Activated CD4-positive, alpha-beta T cell treated with anti-CD3 and anti-CD28 coated beads, Interleukin-2, amount 50 U/mL, for 48 hours (primary cell): ENCODE results near the gene PIMREG.

Source experiments
- DNase-seq, 2 experiments: peaks; one replicate each; pipeline ENCODE4 v3.0.0-alpha.2; 2020

Gene PIMREG, protein sequence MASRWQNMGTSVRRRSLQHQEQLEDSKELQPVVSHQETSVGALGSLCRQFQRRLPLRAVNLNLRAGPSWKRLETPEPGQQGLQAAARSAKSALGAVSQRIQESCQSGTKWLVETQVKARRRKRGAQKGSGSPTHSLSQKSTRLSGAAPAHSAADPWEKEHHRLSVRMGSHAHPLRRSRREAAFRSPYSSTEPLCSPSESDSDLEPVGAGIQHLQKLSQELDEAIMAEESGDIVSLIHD

DNA sequence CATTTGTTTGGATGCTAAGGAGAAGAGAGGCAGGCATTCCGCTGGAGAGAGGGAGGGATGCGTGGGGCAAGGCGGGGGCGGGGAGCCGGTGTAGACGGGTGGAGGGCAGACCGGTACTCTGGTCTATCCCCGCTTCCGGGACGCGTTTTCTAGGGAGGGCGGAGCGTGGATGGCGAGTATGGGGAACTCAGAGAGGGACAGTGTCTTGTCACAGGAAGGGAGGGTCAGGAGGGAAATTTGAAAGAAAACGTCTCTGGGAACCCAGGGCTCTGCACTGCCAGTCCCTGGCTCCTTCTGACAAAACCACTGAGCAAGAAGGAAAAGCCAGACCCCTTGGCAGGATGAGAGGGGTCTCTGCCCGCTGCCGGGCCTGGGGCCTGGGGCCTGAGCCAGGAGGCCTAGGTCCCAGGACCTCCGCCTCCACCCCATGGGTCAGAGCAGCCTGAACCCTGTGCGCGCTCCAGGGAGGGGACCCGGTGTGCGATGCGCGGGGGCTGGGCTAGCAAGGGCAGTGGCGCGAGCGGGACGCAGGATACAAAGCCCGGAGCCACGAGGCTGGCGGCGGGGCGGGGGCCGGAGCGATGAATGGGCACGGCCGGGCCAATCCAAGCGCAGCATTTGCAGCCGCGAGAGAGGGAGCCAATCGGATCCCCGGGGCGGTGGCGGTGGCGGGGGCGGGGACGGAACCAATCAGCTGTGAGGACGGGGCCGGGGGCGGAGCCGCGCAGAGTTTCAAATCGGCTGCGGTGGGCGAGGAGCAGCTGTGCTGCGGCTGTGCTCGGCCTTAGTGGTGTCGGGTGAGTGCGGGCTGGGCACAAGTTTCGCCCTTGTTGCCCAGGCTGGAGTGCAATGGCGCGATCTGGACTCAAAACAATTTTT, at the start of gene PIMREG:
Gene PIMREG, plus strand, starts transcription at position 764 of the 879 bp plus-strand sequence. CDS start 656 bp downstream, outside the sequence.
- peak; percentile 96 to 97 for DNase-seq

- DNase-seq = no peak
These were observed 45.3 kb upstream of the PIMREG start for GRCh38 chr17:6398955-6399354.

- no peak for DNase-seq
These were observed 42.0 kb upstream of the PIMREG start for GRCh38 chr17:6402258-6402657.

- no peak for DNase-seq
These were observed 36.0 kb upstream of the PIMREG start for GRCh38 chr17:6408276-6408675.

DNA sequence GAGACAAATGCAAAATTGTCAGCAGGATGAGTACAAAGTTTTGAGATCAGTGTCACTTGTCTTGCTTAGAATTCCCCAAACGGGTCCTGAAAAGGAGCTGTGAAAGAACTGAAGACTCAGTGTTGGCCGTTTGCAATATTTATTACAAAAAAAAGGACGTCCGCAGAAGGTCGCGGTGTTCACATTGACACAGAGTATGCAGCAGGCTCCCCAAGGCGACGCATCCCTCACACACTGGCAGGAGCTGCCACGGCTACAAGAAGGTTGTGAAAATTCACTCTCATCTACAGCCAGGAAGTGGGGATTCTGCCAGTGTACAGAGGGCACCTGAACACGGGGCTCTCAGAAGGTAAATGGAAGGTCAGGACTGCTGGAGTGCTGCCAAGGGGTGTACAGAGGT, 35.5 kb upstream of the PIMREG start:
- no peak for DNase-seq

DNA sequence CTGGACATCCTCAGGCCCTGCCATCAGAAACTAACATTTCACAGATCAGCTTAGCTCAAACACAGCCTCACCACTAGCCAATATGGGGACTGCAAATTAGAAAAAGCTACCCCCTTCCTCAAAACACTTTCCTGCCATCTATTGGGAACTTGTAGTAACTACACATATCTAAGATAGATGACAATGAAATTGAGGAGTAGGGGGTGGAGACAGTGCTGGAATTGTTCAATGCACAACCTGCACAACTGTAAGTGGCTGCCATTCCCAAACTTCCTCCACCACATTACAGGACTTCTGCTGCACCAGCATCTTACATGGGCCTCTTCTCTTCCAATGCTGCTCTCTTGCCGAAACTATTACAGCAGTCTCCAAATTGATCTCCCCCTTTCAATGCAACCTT, 31.2 kb upstream of the PIMREG start:
- no peak for DNase-seq

- no peak for DNase-seq
These were observed 28.6 kb upstream of the PIMREG start for GRCh38 chr17:6415616-6416015.

DNA sequence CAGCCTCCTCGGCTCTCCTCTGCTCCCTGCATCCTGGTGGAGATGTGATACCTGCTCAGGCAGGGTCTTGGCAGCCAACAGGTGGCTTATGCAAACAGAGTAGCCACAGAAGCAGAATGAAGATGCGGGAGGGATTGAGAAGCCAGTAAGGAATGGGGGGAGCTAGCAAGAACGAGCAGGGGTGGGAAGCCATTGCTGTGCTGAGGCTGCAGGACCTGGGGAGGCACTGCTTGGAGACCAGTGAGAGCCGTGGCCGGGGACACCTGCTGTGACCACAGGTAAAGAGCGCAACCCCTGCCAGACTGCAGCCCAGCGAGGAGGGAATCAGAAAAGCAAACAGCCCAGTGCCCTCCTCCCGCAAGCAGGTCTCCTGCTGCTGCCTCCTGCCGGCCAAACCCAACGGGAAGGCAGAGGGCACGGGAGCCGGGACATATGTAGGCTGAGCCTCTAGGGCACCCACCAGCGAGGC, 24.0 kb upstream of the PIMREG start:
- DNase-seq = peak; percentile 34 to 39

GRCh38 chr17:6421700-6422604, 22.3 kb upstream of the PIMREG start:
- DNase-seq = peak; percentile 80 to 84

DNA sequence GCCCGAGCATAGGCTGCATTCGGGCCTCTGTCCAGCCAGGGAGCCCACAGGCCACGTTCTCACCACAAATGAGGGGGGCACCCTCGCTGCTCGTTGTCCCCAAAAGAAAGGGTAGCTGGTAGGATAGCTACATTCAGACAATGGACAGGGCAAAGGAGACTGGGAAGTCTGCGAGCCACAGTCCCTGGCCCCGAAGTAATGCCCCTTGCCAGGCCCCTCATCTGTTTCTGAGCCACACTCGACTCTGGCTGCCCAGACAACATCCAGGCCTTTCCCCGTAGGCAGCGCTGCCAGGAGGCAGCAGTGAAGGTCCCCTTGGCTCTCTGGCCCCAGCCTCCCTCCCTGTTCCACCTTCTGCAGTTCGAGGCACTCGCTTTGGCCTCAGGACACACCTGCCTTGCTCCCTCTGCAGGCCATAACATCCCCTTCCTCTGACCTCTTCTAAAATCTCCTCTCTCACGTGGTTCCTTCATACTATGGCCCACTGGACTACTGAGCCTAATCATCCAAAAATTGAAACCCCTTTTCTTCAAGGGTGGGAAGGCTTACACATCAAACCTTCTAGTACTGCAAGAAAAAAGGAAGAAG, 21.5 kb upstream of the PIMREG start:
- no peak for DNase-seq

DNA sequence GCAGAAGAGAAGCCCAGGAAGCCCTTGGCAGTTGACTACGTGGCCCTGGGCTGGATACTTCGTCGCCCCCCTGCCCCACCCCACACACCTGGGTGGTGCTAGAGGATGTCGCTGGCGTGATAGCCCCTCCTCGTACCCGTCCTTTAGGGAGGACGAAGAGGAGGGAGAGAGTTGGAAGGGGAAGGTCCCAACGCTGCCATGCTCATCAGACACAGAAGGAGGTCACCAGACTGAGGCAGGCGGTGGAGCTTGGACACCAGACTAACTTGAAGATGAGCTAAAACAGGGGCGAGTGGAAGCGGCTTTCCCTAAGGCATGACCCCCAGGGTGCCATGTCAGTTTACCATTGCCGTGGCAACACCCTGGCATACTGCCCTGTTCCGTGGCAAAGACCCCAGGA, 20.3 kb upstream of the PIMREG start:
- no peak for DNase-seq

DNA sequence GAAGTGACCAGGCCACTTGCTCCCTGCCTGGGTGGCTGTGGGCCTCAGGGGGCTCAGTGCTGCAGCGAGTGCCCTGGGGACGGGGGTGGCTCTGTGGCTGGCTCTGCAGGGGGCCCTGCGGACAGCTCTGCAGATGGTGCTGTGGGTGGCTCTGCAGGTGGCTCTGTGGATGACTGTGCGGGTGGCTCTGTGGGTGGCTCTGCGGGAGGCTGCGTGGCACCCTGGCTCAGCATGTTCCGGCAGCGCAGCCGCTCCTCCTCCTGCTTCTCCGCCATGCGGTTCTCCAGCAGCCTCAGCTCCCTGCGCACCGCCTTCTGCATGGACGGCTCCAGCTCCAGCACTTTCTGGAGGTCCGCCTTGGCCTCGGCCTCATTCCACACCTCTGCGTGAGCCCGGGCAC, 18.8 kb upstream of the PIMREG start:
- DNase-seq = no peak

DNA sequence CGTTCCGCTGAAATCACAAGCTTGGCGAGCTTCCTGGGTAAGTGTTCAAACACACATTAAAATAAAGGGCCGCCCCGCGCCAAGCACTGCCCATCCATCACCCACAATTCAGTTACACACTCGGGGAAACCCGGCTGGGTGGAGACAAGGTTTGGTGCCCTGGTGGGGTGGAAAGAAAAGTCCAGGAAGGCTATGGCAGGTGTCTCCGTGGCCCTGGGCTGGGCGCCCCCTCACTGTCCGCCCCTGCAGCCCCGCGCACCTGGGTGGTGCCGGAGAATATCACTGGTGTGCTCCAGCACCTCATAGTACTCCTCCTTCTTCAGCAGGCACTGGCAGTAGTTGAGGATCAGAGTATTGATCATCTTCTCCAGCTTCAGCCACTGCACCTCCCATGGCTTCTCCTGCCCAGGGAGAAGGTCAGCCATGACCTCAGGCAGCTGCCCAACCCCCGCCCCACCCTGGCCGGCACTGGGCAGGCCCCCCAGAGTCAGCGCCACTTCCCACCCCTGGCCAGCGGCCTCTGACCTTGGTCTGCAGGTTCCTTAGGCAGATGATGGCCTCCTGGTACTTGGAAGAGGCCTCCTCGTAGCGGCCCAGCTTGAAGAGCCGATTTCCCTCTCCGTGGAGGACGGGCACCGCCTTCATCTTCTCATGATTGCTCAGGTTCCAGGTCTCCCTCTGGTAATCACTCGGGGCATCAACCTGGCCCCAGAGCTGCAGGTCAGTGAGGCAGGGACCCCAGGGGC, 17.7 kb upstream of the PIMREG start:
- no peak for DNase-seq

GRCh38 chr17:6427279-6427781, 16.9 kb upstream of the PIMREG start:
- peak; percentile 51 to 64 for DNase-seq

DNA sequence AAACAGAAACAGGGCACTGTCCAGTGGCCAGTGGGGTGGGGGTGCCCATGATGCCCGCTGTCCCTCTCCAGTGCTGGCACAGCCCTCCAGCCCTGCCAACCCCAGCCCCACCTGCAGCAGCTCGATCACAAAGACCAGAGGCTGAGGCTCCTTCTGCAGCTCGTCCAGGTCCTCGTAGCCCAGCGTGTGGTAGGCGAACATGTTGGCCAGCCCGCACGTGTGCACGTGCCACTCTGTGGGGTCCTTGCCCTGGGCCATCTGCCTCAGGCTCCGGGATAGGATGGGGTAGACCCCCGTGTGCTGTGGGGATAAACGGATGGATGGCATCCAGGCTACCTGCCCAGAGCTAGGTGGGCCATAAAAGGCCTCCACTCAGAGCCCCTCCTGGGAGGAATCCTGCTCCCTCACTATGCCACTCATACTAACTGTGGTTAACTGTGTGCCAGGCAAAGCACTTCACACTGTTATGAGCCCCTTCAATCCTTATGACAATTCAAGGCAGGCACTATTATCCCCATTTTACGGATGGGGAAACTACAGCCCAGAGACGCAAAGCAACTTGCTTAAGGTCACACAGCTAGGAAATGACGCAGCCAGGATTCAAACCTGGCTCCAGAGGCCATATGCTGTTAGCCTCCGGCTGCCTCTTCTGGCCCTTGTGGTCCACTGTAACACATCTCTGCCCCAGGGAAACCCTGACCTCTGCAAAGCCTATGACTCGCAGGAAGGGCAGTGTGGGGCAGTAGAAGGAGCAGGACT, 15.9 kb upstream of the PIMREG start:
- no peak for DNase-seq

DNA sequence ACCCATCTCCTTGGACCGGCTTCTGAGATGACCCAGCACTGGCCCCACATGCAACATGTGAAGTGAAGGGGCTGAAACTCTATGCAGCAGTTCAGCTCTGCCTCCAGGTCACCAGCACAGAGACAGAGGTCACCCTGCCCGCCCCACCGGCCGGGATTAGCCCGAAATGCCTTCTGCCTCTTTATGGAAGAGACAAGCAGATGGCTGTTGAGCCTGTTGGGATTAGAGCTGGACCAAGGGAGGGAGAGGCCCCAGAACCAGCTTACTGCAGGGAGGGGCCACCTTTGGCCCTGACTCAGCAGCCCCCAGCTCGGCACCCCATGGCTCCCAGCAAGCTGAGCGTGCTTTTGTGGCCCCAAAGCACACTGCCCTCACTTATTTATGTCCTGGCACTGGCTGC, 15.0 kb upstream of the PIMREG start:
- no peak for DNase-seq

GRCh38 chr17:6430769-6431168, 13.5 kb upstream of the PIMREG start:
- peak; percentile 21 for DNase-seq

GRCh38 chr17:6435051-6435450, 9.2 kb upstream of the PIMREG start, which contains the start of gene AIPL1:
AIPL1 (minus strand) TSS chr17:6435121; CDS start chr17:6435104, 17 bp downstream.
- no peak for DNase-seq

DNA sequence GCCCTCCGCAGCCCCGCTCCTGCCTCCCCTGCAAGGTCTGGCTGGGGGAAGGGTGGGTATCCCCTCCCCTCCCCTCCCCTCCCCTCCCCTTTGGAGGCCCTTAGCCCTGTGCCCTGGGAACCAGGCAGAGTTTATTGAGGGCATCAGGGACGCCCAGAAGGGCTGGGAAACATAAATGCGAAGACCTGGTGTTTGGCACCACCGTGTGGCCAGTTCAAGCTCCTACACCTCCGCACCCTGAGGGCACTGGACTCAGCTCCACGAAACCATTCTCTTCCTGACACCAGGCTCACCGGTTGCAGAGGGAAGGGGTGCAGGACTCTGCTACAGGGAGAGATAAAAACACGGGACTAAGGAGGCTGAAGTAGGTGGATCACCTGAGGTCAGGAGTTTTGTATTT, 8.3 kb upstream of the PIMREG start:
- peak; percentile 62 to 71 for DNase-seq

GRCh38 chr17:6437466-6437865, 6.8 kb upstream of the PIMREG start:
- DNase-seq = no peak

DNA sequence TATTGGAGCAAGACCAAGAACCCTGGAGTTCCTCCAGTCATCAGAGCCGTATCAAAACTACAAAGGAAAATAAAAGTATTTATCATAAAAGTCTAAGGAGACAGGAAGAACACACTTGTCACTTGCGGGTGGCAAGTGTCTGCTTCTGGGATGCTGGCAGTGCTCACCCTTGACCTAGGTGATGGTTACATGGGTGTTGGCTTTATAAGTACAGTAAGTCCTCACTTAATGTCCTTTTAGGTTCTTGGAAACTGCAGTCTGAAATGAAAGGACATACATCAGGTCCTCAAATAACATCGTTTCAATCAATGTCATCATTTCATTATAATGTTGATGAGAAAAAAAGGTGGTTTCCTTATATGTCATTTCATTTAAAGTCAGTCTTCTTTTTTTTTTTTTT, 6.3 kb upstream of the PIMREG start:
- DNase-seq = no peak
